Activated naive CD4-positive, alpha-beta T cell treated with anti-CD3 and anti-CD28 coated beads, Interleukin-2, amount 50 U/mL, for 72 hours (primary cell): ENCODE data around the gene INPP5D. TPM values are rescaled to one million over a fixed set of nuclear protein-coding genes. Genes with fewer than 3 reads are reported as not detected.
"Not testable (repeated sequence)": the region's sequence is repeated elsewhere in the genome, so short reads cannot be mapped to it uniquely, and the experiment has no call there.

Experiments used
- ATAC-seq, 2 donors: fragments of 150-1000 bp; cut with Tn5 transposase; 2 replicates each; pipeline ENCODE4 v1.10.0; 2021; ENCODE audit warnings: mild to moderate bottlenecking in 2 of 2, moderate library complexity in 2 of 2
- DNase-seq, 2 donors: peaks; one replicate each; pipeline ENCODE4 v3.0.0; 2021 to 2022; ENCODE audit warnings: low spot score in 2 of 2
- H3K27ac Mint-ChIP-seq, 2 donors: one replicate each; pipeline ENCODE4 v1.8.0; 2022; ENCODE audit warnings: mild to moderate bottlenecking in 2 of 2, mixed read lengths in 2 of 2
- H3K36me3 Mint-ChIP-seq, 2 donors: one replicate each; pipeline ENCODE4 v1.8.0; 2022; ENCODE audit warnings: mixed read lengths in 2 of 2
- H3K9me3 Mint-ChIP-seq, 2 donors: one replicate each; pipeline ENCODE4 v1.8.0; 2022; ENCODE audit warnings: mixed read lengths in 2 of 2
- total RNA-seq, 2 donors: library from RNA; stranded (reverse); gene quantifications; one replicate each; pipeline ENCODE4 v1.2.3, GENCODE V29; 2022

INPP5D gene
- total RNA-seq, 2 donors from 2014 or later = 70.7 to 71.1 TPM

GRCh38 chr2:233042549-233042948 is 17.6 kb upstream of the INPP5D start:
- H3K27ac Mint-ChIP-seq = no peak overlapping the region
- H3K36me3 Mint-ChIP-seq = no peaks in the 10 kb centered on the region

GRCh38 chr2:233044974-233045605 is 15.1 kb upstream of the INPP5D start:
- no peaks in the 10 kb centered on the region for H3K36me3 Mint-ChIP-seq
- ATAC-seq (no peak), DNase-seq (no peak)
- H3K27ac Mint-ChIP-seq = peak overlapping the region in 1 of 2 donors; percentile 67
- H3K9me3 Mint-ChIP-seq = no peaks in the 10 kb centered on the region

More at GRCh38 chr2:233042549-233042948, 17.6 kb upstream of the INPP5D start:
- ATAC-seq (no peak), DNase-seq (no peak)
- no peaks in the 10 kb centered on the region for H3K9me3 Mint-ChIP-seq

DNA sequence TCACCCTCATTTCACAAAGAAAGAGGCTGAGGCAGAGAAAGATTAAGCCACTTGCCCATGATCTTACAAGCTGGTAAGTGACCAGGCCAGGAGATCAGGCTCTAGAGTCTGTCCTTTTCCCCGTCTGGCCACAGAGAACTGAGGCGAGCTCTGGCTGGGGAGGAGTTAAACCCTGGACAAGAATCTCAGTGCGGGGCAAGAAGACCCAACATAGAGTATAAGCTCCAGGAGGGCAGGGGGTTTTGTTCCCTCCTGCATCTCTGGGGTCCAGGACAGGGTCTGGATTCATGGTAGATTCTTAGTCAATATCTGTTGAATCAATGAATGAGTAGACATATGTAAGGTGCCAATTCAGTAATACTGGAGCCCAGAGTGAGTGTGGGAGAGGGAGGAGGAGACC is 12.9 kb upstream of the INPP5D start:
- peak overlapping the region in 1 of 2 donors; percentile 2 for H3K27ac Mint-ChIP-seq
- no peaks in the 10 kb centered on the region for H3K9me3 Mint-ChIP-seq
- no peaks in the 10 kb centered on the region for H3K36me3 Mint-ChIP-seq
- no peak for ATAC-seq
- DNase-seq = no peak

DNA sequence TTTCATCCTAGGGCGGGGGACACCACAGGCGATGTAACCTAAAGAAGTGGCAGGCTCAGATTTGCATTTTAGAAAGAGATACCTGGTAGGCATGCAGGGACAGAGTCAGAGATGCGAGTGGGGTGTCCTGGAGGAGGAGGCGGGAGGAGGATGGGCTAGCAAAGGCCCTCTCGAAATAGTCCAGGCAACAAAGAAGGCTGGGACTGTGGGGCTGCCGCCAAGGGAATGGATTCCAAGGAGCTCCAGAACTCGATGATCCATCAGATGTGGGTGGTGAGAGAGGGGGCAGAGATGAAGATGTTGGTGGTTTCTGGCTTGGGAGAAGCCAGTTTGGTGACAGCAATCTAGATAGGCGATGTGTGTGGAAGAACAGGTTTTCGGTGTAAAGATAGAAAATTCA is 12.5 kb upstream of the INPP5D start:
- Mint-ChIP-seq H3K27ac (peak overlapping the region; percentile 2 to 13), H3K9me3 (no peaks in the 10 kb centered on the region), H3K36me3 (no peaks in the 10 kb centered on the region)
- no peak for ATAC-seq
- no peak for DNase-seq

DNA sequence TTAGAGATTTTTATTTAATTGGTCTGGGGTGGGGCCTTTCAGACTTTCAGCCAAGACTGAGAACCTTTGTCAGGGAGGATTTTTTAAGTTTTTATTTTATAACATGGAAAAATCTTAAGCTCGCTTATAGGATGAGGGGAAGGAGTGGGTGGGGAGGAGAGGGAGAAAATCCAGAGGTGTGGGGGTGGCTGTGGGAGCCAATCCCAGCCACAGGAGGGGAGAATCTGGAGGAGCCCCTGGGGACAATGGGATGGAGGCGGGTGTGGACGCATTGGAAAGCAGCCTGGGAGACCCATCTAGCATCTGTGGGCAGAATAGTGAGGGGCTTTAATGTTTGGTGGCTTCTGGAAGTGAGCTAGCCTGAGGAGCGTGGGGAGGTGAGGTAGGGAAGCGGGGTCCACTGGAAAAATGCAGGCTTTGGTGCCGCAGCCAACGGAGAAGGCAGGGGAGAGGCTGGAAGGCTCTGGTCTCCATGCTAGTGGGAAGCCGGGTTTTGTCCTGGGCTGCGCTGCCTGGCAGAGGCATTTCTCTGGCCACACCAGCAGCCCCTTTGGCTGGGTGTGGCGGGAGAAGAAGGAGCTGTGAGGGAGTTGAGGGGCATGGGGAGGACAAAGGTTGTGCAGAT is 11.5 kb upstream of the INPP5D start:
- Mint-ChIP-seq H3K27ac (no peak overlapping the region), H3K9me3 (no peaks in the 10 kb centered on the region), H3K36me3 (no peaks in the 10 kb centered on the region)
- ATAC-seq (no peak), DNase-seq (no peak)

DNA sequence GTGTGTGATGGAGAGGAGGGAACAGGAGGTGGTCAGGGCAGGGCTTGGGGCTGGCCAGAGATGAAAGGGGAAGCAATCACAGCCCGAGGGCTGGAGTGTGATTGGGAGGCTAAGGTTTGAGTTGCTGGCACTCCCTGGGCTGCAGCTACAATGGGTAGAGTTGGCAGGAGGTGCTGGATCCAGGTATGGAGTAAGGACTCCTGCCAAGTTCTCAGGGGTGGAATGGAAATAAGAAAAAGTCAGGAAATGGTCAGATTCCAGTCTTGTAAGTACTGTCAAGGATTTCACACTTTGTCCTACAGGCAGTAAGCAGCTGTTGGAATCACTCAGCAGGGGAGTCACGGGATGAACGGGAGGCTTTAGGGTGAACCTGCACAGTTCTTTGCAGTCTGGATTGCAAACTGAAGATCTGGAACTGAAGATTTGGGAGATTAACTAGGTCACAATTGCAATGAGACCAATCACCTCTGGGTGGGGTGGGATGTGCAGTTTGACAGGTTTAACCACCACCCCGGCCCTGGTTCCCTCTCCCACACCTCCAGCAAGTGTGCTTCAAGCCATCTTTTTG is 10.9 kb upstream of the INPP5D start:
- DNase-seq (no peak), ATAC-seq (no peak)
- Mint-ChIP-seq H3K36me3 (no peaks in the 10 kb centered on the region), H3K27ac (no peak overlapping the region), H3K9me3 (no peaks in the 10 kb centered on the region)

GRCh38 chr2:233051241-233052149 is 8.6 kb upstream of the INPP5D start:
- no peak for DNase-seq
- H3K36me3 Mint-ChIP-seq = no peaks in the 10 kb centered on the region
- H3K9me3 Mint-ChIP-seq = no peaks in the 10 kb centered on the region
- ATAC-seq = no peak
- no peak overlapping the region for H3K27ac Mint-ChIP-seq

- H3K36me3 Mint-ChIP-seq, H3K27ac Mint-ChIP-seq, ATAC-seq, H3K9me3 Mint-ChIP-seq, DNase-seq: not testable (repeated sequence)
These were observed 7.6 kb upstream of the INPP5D start for GRCh38 chr2:233052517-233052916.

DNA sequence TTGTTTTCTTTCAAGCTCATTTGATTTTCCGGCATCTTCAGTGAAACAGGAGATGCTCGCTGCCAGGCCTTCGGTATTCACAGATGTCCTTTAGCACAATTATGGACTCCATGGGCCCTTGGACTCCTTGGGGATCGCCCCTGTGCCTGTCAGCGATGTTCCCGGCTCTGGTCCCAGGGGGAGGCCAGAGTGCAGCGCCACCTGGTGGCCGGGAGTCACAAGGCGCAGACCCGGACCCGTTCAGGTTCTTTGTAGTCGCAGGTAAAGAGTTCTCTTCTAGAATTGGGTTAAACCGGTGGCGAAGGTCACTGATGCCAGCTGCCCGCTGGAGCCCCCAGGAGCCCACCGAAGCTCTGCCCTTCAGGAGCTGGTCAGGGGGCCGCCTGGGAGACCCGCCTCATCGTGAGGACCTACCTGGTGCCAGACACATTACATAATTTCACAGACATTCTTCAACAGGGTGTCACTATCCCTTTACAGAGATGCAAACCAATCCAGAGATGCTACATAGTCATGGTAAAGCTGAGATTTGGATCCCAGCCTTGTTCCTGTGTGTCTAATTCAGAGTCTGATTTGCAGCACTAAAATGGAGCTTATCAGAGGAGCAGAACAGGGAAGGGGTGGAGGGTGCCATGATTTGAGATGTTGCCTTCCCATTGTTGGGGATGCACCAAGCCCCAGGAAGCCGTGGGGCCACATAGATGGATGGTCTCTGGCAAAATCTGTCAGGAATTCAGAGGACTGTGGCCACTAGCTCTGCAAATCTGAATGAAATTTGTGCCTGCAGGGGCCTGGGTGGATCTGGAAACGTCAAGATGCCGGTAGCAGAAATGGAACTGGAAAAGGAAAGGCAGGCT is 6.0 kb upstream of the INPP5D start:
- Mint-ChIP-seq H3K36me3 (no peaks in the 10 kb centered on the region), H3K27ac (peak overlapping the region in 1 of 2 donors; percentile 37)

GRCh38 chr2:233055362-233055761 is 4.8 kb upstream of the INPP5D start:
- ATAC-seq (no peak), DNase-seq (no peak)
- Mint-ChIP-seq H3K9me3 (no peaks in the 10 kb centered on the region), H3K36me3 (peaks cover under 1 to 1% of the 10 kb centered on the region in 2 donors), H3K27ac (no peak overlapping the region)

More for the DNA sequence above, 6.0 kb upstream of the INPP5D start:
- no peaks in the 10 kb centered on the region for H3K9me3 Mint-ChIP-seq
- ATAC-seq = peak; percentile 85 to 93
- peak; percentile 69 to 85 for DNase-seq

DNA sequence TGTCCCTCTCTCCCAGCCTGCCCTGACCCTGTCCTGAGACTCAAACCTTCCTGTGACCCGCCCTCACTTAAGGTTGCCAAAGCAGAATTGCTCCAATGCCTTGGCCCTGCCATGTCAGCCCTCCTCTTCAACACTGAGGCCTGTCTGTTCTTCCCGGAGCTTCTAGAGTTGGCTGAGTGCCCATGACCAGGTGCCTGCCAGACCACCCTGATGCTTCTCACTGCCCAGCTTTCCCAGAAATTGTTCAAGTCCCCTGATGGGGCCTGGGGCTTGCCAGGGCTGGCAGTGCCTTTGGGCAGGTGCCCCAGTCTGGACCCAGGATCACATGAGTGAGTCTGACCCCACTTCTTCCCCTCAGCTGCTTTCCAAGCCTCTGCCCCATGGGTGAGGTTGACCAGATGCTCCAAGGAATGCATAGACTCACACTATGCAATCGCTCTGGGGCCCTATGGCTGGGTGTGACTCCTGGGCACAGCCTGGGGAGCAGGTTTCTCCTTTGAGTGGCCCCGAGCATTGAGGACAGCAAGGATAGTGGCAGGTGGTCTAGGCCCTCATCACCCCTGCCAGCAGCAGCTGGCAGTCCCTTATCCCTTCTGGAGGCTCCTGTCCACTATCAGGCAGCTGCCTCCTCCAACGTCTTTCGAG is 3.1 kb upstream of the INPP5D start:
- no peak for ATAC-seq
- Mint-ChIP-seq H3K36me3 (peaks cover 7 to 12% of the 10 kb centered on the region in 2 donors), H3K9me3 (no peaks in the 10 kb centered on the region), H3K27ac (peak overlapping the region in 1 of 2 donors; percentile 46)
- no peak for DNase-seq

- ATAC-seq = no peak
- Mint-ChIP-seq H3K9me3 (no peaks in the 10 kb centered on the region), H3K27ac (peak overlapping the region in 1 of 2 donors; percentile 98), H3K36me3 (peaks cover 11 to 12% of the 10 kb centered on the region in 2 donors)
- DNase-seq = no peak
These were observed 1.2 kb upstream of the INPP5D start for GRCh38 chr2:233058717-233059546.

DNA sequence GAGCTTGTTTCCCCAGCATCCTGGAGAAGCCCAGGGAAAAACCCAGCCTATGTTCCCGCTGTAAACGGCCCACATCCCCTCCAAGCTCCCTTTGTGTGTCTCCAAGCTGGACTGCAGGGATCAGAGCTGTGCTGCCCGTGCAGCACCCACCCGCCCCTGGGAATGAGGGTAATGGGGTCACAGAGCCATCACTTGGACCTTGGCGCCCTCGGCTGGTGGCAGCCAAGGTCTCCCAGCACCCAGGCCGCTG is 670 bp upstream of the INPP5D start:
- Mint-ChIP-seq H3K27ac (peak overlapping the region; percentile 91 to 98), H3K36me3 (peaks cover 11 to 12% of the 10 kb centered on the region in 2 donors), H3K9me3 (no peaks in the 10 kb centered on the region)
- no peak for ATAC-seq
- no peak for DNase-seq

- Mint-ChIP-seq H3K27ac (peak overlapping the region; percentile 91 to 98), H3K9me3 (no peaks in the 10 kb centered on the region), H3K36me3 (peaks cover 11 to 12% of the 10 kb centered on the region in 2 donors)
- peak; percentile 3 to 24 for ATAC-seq
- no peak for DNase-seq
These were observed 398 bp downstream of the INPP5D start for GRCh38 chr2:233060501-233060979.

- H3K27ac Mint-ChIP-seq = peak overlapping the region; percentile 91 to 98
- no peaks in the 10 kb centered on the region for H3K9me3 Mint-ChIP-seq
- DNase-seq (peak in 1 of 2 donors; percentile 40), ATAC-seq (peak; percentile 29 to 49)
- H3K36me3 Mint-ChIP-seq = peaks cover 12 to 16% of the 10 kb centered on the region in 2 donors
These were observed 943 bp downstream of the INPP5D start for GRCh38 chr2:233060980-233061590.
